Right cardiac atrium (tissue), 5 donors: ENCODE data around the gene PLD2. TPM values are rescaled to one million over a fixed set of nuclear protein-coding genes. Genes with fewer than 3 reads are reported as not detected.
"Not testable (repeated sequence)": the region's sequence is repeated elsewhere in the genome, so short reads cannot be mapped to it uniquely, and the experiment has no call there.

Source experiments
- ATAC-seq, 2 donors: fragments of 200-7000 bp; cut with Tn5 transposase; one replicate each; pipeline versions ENCODE4 v1.8.0 to v1.9.1; 2020; ENCODE audit warnings: moderate library complexity in 2 of 2, mild to moderate bottlenecking in 1 of 2
- DNase-seq, 3 donors: peaks; one replicate each; pipeline ENCODE4 v3.0.0-alpha.2; 2020
- H3K27ac ChIP-seq: one replicate; pipeline ENCODE4 v1.5.1; 2013; ENCODE audit warnings: mild to moderate bottlenecking, low read length, control low read depth, moderate library complexity
- H3K27me3 ChIP-seq: one replicate; pipeline ENCODE4 v1.6.1; 2013; ENCODE audit not compliant: control insufficient read depth, insufficient read depth
- H3K4me1 ChIP-seq: one replicate; pipeline ENCODE4 v1.6.1; 2013; ENCODE audit warnings: low read length; ENCODE audit not compliant: control insufficient read depth, insufficient read depth
- H3K4me3 ChIP-seq: one replicate; pipeline ENCODE4 v1.5.1; 2013; ENCODE audit warnings: low read length, control low read depth
- H3K9me3 ChIP-seq: one replicate; pipeline ENCODE4 v1.6.1; 2013; ENCODE audit warnings: low read length; ENCODE audit not compliant: control insufficient read depth
- WGBS: extraction: QIAGEN DNeasy Blood & Tissue Kit; methylation state at CpG from one replicate; pipeline ENCODE4 v1.1.7; 2013; 5-methylcytosine and 5-hydroxymethylcytosine counted together
- intact Hi-C, 4 donors: fragments of 100-400 bp; cut with DNase I; formaldehyde crosslinking; loops; one replicate each; pipeline versions ENCODE4 v1.11.0 to v1.14.0; 2022 to 2023
- polyA plus RNA-seq: library from polyadenylated mRNA; stranded (reverse); fragments of 200-250 nt; gene quantifications from one replicate; pipeline ENCODE4 v1.2.3, GENCODE V29; 2013
- total RNA-seq, 4 donors: library from RNA; stranded (reverse); fragmentation: NEBNext Ultra II Directional; extraction: Animal tissue kit (Norgen Biotek cat#: 25700); gene quantifications; one replicate each; pipeline ENCODE4 v1.2.1, GENCODE V29; 2021
- donor health status: healthy with polysubstance abuse.
- donor health status: DM: no; HTN: yes; CAD: no.
- donor health status: DM: no; HTN: no; CAD: no.
- donor health status: DM: no; HTN: yes; CAD: no; lungs with severe emphysema.
- donor health status: DM: yes; HTN: yes; CAD: no.

Gene PLD2
- total and polyA plus RNA-seq, 5 donors: 10.0 to 15.3 (median 13.4) TPM

DNA sequence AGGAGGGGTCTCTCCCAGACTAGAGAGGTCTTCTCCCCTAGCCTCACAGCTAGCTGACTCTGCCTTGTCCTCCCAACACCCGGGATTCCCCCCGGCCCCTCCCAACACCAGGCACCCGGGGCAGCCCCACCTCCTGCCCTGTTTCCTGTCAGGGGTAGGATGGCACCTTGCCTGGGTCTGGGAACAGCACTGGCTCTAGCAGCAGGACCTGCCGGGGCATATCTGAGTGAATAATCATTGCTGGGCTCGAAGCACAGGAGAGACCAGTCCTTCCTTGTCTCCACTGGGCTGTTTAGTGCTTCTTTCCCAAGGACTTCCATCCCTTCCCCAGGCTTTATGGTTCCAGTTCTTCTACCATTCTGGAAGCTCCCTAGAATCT lies 51.9 kb downstream of the PLD2 start:
- no peak overlapping the region for H3K4me3 ChIP-seq
- DNase-seq: peak; percentile 44 to 75 (median 74)
- no peaks in the 10 kb centered on the region for H3K9me3 ChIP-seq
- peaks cover 24% of the 10 kb centered on the region for H3K4me1 ChIP-seq
- peak; percentile 57 to 69 for ATAC-seq
- H3K27ac ChIP-seq: peak overlapping the region; percentile 81
- intact Hi-C loops: no loop called here
- WGBS: 21% methylated on average over 5 of the region's 5 CpGs
- no peaks in the 10 kb centered on the region for H3K27me3 ChIP-seq

DNA sequence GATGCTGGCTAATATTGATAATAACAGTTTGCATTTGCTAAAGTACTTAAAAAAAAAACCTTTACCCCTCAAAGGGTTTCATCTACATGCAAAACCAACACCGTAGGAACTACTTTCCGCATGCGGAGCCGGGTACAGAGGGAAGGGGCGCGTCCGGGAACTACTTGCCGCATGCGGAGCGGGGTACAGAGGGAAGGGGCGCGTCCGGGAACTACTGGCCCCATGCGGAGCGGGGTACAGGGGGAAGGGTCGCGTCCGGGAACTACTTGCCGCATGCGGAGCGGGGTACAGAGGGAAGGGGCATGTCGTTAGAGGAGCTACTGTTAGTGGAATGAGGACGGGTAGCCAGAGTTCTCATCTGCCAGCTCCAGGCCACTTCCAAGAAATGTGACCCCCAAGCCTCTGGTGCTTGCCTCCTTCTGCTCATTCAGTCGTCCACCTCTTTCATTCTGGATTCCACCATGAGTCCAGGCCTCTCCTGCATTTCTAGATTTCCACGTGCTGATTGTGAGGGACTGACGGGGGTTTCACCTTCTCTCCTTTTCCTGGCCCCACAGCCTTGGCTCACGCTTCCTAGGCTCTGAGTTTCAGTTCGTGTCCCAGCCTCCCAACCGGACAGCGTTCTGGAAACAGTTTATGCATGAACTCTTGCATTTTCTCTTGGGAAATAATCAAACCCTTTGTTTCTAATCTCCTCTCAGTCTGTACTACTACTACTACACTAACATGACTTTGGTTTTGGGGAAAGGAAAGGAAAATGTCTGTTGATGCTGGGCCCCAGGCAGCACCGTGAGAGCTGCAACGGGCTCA lies 53.1 kb downstream of the PLD2 start:
- ATAC-seq: no peak
- Histone ChIP-seq H3K27me3 (no peaks in the 10 kb centered on the region), H3K27ac (peak overlapping the region; percentile 70), H3K4me3 (no peak overlapping the region), H3K4me1 (peaks cover 24% of the 10 kb centered on the region), H3K9me3 (no peaks in the 10 kb centered on the region)
- DNase-seq: no peak
- WGBS: 77% methylated on average over 32 of the region's 32 CpGs
- intact Hi-C loops: no loop called here

DNA sequence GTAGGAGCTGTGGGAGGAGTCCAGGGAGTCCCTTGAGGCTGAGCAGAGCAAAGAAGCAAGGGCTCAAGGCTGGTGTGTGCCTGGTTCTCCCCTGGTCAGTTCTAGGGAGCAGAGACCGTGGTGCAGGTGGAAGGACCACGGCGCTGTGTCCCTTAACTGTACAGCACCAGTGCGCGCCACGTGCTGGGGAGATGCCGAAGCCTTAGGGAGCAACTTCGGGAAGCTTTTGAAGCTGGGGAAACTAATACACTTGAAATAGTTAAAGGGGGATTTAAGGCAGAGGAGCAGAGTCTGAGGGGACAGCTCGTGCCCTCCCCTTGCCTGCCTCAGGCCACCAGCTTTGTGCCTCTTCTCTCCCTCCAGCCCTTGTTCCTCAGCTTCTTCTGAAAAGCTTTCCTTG lies 53.7 kb downstream of the PLD2 start:
- peaks cover 24% of the 10 kb centered on the region for H3K4me1 ChIP-seq
- WGBS: 90% methylated on average over 9 of the region's 9 CpGs

DNA sequence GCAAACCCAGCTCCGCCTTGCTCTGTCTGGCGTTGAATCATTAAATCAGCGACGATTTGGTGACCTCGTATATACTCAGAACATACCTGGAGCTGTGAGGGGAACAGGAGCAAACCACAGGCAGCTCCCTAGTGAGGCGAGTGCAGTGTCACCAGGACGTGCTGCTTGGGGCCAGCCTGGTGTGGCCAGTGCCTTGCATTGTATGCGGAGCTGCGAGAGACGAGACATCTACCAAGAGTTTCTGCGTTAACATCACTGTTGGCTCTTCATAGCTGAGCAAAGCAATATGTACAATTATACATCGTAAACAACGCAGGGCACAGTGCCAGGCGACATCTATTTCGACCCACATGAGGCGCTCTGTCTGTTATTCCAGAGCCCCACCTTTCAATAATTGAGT lies 54.1 kb downstream of the PLD2 start:
- 94% methylated on average over 16 of the region's 16 CpGs for WGBS
- intact Hi-C loops: no loop called here
- no peak for ATAC-seq

More for the DNA sequence above, 53.7 kb downstream of the PLD2 start:
- intact Hi-C loops: no loop called here
- no peak for ATAC-seq
- H3K27ac ChIP-seq: peak overlapping the region; percentile 70
- H3K4me3 ChIP-seq: no peak overlapping the region
- no peaks in the 10 kb centered on the region for H3K27me3 ChIP-seq
- no peaks in the 10 kb centered on the region for H3K9me3 ChIP-seq
- DNase-seq: no peak

DNA sequence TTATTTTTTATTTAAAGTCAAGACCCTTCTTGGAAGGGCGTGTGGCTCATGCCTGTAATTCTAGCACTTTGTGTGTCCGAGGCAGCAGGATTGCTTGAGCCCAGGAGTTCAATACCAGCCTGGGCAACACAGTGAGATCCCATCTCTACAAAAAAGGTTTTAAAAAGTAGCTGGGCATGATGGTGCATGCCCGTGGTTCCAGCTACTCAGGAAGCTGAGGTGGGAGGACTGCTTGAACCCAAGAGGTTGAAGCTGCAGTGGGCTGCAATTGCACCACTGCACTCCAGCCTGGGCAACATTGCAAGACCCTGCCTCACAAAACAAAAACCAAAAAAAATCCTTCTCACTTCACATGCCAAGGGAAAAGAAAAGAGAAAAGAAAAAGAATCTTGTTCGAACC lies 55.8 kb downstream of the PLD2 start:
- DNase-seq (no peak), ATAC-seq (no peak)
- Histone ChIP-seq H3K9me3 (no peaks in the 10 kb centered on the region), H3K4me1 (peaks cover 15% of the 10 kb centered on the region), H3K27ac (no peak overlapping the region), H3K4me3 (no peak overlapping the region), H3K27me3 (no peaks in the 10 kb centered on the region)
- WGBS: 96% methylated on average over 4 of the region's 4 CpGs
- intact Hi-C loops: no loop called here

More for the DNA sequence above, 54.1 kb downstream of the PLD2 start:
- no peaks in the 10 kb centered on the region for H3K27me3 ChIP-seq
- H3K4me3 ChIP-seq: no peak overlapping the region
- no peaks in the 10 kb centered on the region for H3K9me3 ChIP-seq
- no peak for DNase-seq
- H3K4me1 ChIP-seq: peaks cover 24% of the 10 kb centered on the region
- no peak overlapping the region for H3K27ac ChIP-seq

DNA sequence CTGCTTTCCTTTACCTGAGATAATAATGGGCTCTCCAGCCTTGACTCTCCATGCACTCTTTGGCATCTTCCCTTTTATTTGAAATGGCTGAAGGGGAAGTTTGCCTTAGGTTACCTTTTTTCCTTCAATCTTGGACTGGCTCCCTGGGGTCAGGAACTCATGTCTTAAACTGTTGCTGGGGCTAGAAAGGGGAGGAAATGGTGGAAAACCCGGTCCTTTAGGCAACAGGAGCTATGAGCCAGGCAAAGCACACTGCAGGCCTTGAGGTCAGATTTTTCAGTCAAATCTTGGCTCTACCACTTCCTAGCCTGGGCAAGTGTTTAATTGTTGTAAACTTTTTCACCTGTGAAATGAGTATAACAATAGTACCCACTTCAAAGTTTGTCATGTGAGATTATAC lies 56.4 kb downstream of the PLD2 start:
- ATAC-seq (no peak), DNase-seq (no peak)
- Histone ChIP-seq H3K4me3 (no peak overlapping the region), H3K9me3 (no peaks in the 10 kb centered on the region), H3K27me3 (no peaks in the 10 kb centered on the region), H3K4me1 (peaks cover 14% of the 10 kb centered on the region), H3K27ac (no peak overlapping the region)
- intact Hi-C loops: no loop called here
- WGBS: 79% methylated on average over 1 of the region's 1 CpG

DNA sequence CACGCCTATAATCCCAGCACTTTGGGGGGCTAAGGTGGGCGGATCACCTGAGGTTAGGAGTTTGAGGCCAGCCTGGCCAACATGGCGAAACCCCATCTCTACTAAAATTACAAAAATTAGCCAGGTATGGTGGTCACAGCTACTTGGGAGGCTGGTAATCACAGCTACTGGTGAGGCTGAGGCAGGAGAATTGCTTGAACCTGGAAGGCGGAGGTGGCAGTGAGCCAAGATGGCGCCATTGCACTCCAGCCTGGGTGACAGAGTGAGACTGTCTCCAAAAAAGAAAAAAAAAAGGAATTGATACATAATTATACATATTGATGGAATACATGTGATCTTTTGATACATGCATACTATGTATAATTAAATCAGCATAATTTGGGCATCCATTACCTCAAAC lies 60.6 kb downstream of the PLD2 start:
- intact Hi-C loops: not testable (repeated sequence)
- 83% methylated on average over 5 of the region's 5 CpGs for WGBS

DNA sequence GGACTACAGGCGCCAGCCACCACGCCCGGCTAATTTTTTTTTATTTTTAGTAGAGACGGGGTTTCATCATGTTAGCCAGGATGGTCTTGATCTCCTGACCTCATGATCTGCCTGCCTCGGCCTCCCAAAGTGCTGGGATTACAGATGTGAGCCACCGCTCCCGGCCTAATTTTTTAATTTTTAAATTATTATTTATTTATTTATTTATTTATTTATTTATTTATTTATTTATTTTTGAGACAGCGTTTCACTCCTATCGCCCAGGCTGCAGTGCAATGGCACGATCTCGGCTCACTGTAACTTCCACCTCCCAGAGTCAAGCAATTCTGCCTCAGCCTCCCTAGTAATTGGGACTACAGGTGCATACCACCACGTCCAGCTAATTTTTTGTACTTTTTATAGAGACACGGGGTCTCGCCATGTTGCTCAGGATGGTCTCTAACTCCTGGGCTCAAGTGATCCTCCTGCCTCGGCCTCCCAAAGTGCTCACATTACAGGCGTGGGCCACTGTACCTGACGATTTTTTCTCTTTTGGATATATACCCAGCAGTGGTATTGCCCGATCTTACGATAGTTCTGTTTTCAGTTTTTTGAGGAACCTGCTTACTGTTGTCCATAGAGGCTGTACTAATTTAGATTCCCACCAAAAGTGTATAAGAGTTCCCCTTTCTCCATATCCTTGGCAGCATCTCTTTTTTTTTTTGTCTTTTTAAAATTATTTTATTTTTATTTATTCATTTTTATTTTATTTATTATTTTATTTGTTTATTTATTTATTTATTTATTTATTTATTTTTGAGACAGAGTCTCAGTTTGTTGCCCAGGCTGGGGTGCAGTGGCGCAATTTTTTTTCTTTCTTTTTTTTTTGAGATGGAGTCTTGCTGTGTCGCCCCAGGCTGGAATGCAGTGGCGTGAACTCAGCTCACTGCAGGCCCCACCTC lies 62.4 kb downstream of the PLD2 start:
- H3K4me1 ChIP-seq, intact Hi-C loops, H3K4me3 ChIP-seq, ATAC-seq, H3K9me3 ChIP-seq, DNase-seq, H3K27ac ChIP-seq, H3K27me3 ChIP-seq: not testable (repeated sequence)
- 95% methylated on average over 22 of the region's 22 CpGs for whole genome bisulfite sequencing

More for the DNA sequence above, 60.6 kb downstream of the PLD2 start:
- not testable (repeated sequence) for DNase-seq, ATAC-seq, H3K4me3 ChIP-seq, H3K9me3 ChIP-seq, H3K27ac ChIP-seq, H3K27me3 ChIP-seq, H3K4me1 ChIP-seq

DNA sequence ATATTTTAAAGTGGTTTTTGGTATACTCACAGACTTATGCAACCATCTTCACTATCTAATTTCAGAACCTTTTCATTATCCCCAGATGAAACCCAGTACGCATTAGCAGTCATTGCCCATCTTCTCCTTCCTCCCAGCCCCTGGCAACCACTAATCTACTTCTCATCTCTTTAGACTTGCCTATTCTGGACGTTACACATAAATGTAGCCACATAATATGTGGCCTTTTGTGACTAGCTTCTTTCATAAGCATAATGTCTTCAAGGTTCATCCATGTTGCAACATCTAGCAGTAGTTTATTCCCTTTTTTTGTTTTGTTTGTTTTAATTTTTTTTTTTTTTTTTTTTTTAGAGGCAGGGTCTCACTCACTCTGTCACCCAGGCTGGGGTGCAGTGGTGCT lies 63.9 kb downstream of the PLD2 start:
- no peaks in the 10 kb centered on the region for H3K27me3 ChIP-seq
- intact Hi-C loops: no loop called here
- ATAC-seq (no peak), DNase-seq (no peak)
- no peaks in the 10 kb centered on the region for H3K9me3 ChIP-seq
- 75% methylated on average over 2 of the region's 2 CpGs for WGBS
- H3K27ac ChIP-seq: no peak overlapping the region
- H3K4me3 ChIP-seq: no peak overlapping the region
- H3K4me1 ChIP-seq: no peaks in the 10 kb centered on the region

DNA sequence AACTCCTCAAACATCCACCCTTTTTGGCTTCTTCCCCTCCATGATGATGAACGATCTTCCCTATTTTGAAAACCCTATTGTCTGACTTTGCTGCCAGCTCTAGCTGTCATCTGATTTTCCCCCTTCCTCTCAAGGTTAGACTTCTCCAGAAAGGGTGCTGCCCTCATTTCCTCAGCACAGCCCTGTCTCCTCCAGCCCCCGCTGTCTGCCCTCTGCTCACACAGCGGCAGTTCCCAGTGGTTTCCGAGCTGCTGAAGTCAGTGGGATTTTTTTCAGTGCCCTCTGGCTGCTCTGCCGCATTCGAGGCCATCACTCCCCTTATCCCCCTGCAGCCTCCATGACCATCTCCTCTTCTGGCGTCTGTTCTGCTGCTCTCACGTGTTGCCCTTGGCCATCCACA lies 65.8 kb downstream of the PLD2 start:
- intact Hi-C loops: no loop called here
- ATAC-seq (peak; percentile 55 to 65), DNase-seq (no peak)
- WGBS: 42% methylated on average over 8 of the region's 8 CpGs
- H3K27ac ChIP-seq: no peak overlapping the region
- no peaks in the 10 kb centered on the region for H3K4me1 ChIP-seq
- H3K27me3 ChIP-seq: no peaks in the 10 kb centered on the region
- no peaks in the 10 kb centered on the region for H3K9me3 ChIP-seq
- no peak overlapping the region for H3K4me3 ChIP-seq
